Esophagus muscularis mucosa (tissue), 3 donors: ENCODE results near the gene MAP3K1.
"Not testable (repeated sequence)": the region's sequence is repeated elsewhere in the genome, so short reads cannot be mapped to it uniquely, and the experiment has no call there.

Source experiments
- CTCF ChIP-seq, 3 experiments: fragments of 200-600 bp in 2 of 3; fragments of 450-650 bp in 1 of 3; sonication (generic) in 2 of 3; IDR thresholded peaks; one replicate each; pipeline ENCODE4 v1.5.1; 2017 to 2019; ENCODE audit warnings: antibody characterized with exemption in 3 of 3, mild to moderate bottlenecking in 2 of 3, moderate library complexity in 1 of 3
- EP300 ChIP-seq: sonication (generic); formaldehyde crosslinking; IDR thresholded peaks from one replicate; pipeline ENCODE4 v1.6.1; 2017; ENCODE audit warnings: antibody characterized with exemption

DNA sequence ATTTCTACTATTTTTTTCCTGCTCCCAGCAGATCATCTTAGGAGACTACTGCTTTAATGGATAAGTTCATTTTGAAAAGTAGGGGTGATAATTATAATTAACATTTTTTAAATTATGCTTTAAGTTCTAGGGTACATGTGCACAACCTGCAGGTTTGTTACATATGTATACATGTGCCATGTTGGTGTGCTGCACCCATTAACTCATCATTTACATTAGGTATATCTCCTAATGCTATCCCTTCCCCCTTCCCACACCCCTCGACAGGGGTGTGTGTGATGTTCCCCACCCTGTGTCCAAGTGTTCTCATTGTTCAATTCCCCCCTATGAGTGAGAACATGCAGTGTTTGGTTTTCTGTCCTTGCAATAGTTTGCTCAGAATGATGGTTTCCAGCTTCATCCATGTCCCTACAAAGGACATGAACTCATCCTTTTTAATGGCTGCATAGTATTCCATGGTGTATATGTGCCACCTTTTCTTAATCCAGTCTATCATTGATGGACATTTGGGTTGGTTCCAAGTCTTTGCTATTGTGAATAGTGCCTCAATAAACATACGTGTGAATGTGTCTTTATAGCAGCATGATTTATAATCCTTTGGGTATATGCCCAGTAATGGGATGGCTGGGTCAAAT is 39.0 kb upstream of the MAP3K1 start:
- TF ChIP-seq CTCF (IDR thresholded peaks at IDR 0.05); EP300: not testable (repeated sequence)
